H1 (cell line): ENCODE results near the gene HIVEP3. TPM values are rescaled to one million over a fixed set of nuclear protein-coding genes. Genes with fewer than 3 reads are reported as not detected.

Experiments used
- CTCF ChIA-PET: fragments of 300-600 bp; sonication (Branson Sonifier 250); formaldehyde crosslinking; loops from one replicate; lab custom pipeline; 2021; ENCODE audit not compliant: partially characterized antibody; lab: Charles Lee
- POLR2A ChIA-PET: fragments of 300-600 bp; sonication (Branson Sonifier 250); formaldehyde crosslinking; loops from one replicate; lab custom pipeline; 2021; ENCODE audit warnings: inconsistent platforms; ENCODE audit not compliant: partially characterized antibody; lab: Charles Lee
- DNase-seq, 2 experiments: peaks; one replicate each; pipeline versions ENCODE4 v3.0.0 to v3.0.0-alpha.2; 2010 to 2022; ENCODE audit warnings: low spot score in 2 of 2, low read depth in 1 of 2, mixed read lengths in 1 of 2
- FAIRE-seq: peaks from 2 replicates; lab custom pipeline; 2011; peaks lifted over from hg19 to GRCh38; lab: Jason Lieb, UNC
- H2AFZ ChIP-seq: 2 replicates; pipeline ENCODE4 v1.8.1; 2012; ENCODE audit warnings: low read length, inconsistent platforms
- H2AK5ac ChIP-seq: 2 replicates; pipeline ENCODE4 v1.6.1; 2013; ENCODE audit warnings: low read depth, low read length
- H2BK120ac ChIP-seq: replicated peaks from 2 replicates; pipeline ENCODE3; 2013; ENCODE audit warnings: low read depth, low read length, inconsistent platforms
- H2BK12ac ChIP-seq: 2 replicates; pipeline ENCODE4 v1.6.1; 2013; ENCODE audit warnings: low read depth, low read length
- H2BK15ac ChIP-seq: 2 replicates; pipeline ENCODE4 v1.6.1; 2013; ENCODE audit warnings: low read length
- H2BK20ac ChIP-seq: 2 replicates; pipeline ENCODE4 v1.6.1; 2013; ENCODE audit warnings: low read length
- H2BK5ac ChIP-seq: 2 replicates; pipeline ENCODE4 v1.6.1; 2013; ENCODE audit warnings: low read depth, low read length
- H3K14ac ChIP-seq: 2 replicates; pipeline ENCODE4 v1.6.1; 2013; ENCODE audit warnings: inconsistent platforms; ENCODE audit not compliant: insufficient read length
- H3K18ac ChIP-seq: 2 replicates; pipeline ENCODE4 v1.6.1; 2013; ENCODE audit warnings: low read length; ENCODE audit errors: extremely low read depth
- H3K23ac ChIP-seq: 2 replicates; pipeline ENCODE4 v1.6.1; 2013; ENCODE audit warnings: inconsistent platforms; ENCODE audit not compliant: insufficient read length
- H3K23me2 ChIP-seq: 2 replicates; pipeline ENCODE4 v1.6.1; 2013; ENCODE audit warnings: low read depth, low read length
- H3K27ac ChIP-seq: 2 replicates; pipeline ENCODE4 v1.6.1; 2011; ENCODE audit warnings: low read depth, low read length, inconsistent platforms
- H3K27me3 ChIP-seq, 4 experiments: replicated peaks in 1 of 4; 1 replicate in 1 of 4; 2 replicates in 3 of 4; pipeline versions ENCODE4 v1.6.1 to v1.8.1; 2011 to 2013; ENCODE audit warnings: low read length in 3 of 4, mild to moderate bottlenecking in 3 of 4, inconsistent platforms in 2 of 4, mixed read lengths in 2 of 4, moderate library complexity in 1 of 4; ENCODE audit not compliant: control insufficient read depth in 3 of 4, insufficient read depth in 3 of 4; ENCODE audit errors: extremely low read depth in 1 of 4
- H3K36me3 ChIP-seq, 4 experiments: 2 replicates each; pipeline versions ENCODE4 v1.6.1 to v1.8.1; 2011 to 2013; ENCODE audit warnings: mild to moderate bottlenecking in 4 of 4, low read length in 3 of 4, moderate library complexity in 2 of 4, control low read depth in 1 of 4, inconsistent platforms in 1 of 4; ENCODE audit not compliant: insufficient read depth in 4 of 4, control insufficient read depth in 2 of 4
- H3K4ac ChIP-seq: replicated peaks from 2 replicates; pipeline ENCODE3; 2013; ENCODE audit warnings: low read length, low read depth, mixed read lengths, inconsistent platforms; ENCODE audit not compliant: insufficient read length
- H3K4me1 ChIP-seq, 4 experiments: replicated peaks in 1 of 4; 1 replicate in 1 of 4; 2 replicates in 3 of 4; pipeline versions ENCODE4 v1.6.1 to v1.8.1; 2011 to 2013; ENCODE audit warnings: low read length in 3 of 4, inconsistent platforms in 2 of 4, mixed read lengths in 1 of 4; ENCODE audit not compliant: insufficient read depth in 4 of 4, control insufficient read depth in 3 of 4
- H3K4me2 ChIP-seq, 2 experiments: 2 replicates each; pipeline versions ENCODE4 v1.6.1 to v1.8.1; 2011 to 2013; ENCODE audit warnings: low read depth in 2 of 2, low read length in 2 of 2, control low read depth in 1 of 2, inconsistent platforms in 1 of 2, mild to moderate bottlenecking in 1 of 2; ENCODE audit not compliant: insufficient read depth in 1 of 2
- H3K4me3 ChIP-seq, 4 experiments: fragments of 200-600, 300-600 bp in 1 of 4; sonication (generic), shearing (Covaris generic), sonication (Bioruptor Twin) in 1 of 4; 2 replicates each; pipeline versions ENCODE4 v1.5.1 to v1.8.1; 2011 to 2016; ENCODE audit warnings: low read length in 4 of 4, low read depth in 3 of 4, control low read depth in 2 of 4, inconsistent platforms in 2 of 4, mild to moderate bottlenecking in 2 of 4, mixed read lengths in 1 of 4, moderate library complexity in 1 of 4; ENCODE audit not compliant: insufficient read depth in 2 of 4; ENCODE audit errors: extremely low read depth in 1 of 4
- H3K56ac ChIP-seq: replicated peaks from 2 replicates; pipeline ENCODE3; 2013; ENCODE audit warnings: low read depth, mild to moderate bottlenecking, mixed read lengths, low read length, inconsistent platforms; ENCODE audit not compliant: insufficient read length
- H3K79me1 ChIP-seq: 2 replicates; pipeline ENCODE4 v1.6.1; 2013; ENCODE audit warnings: low read depth, low read length, control low read depth
- H3K79me2 ChIP-seq, 2 experiments: 2 replicates each; pipeline versions ENCODE4 v1.6.1 to v1.8.1; 2012 to 2013; ENCODE audit warnings: low read length in 2 of 2, mild to moderate bottlenecking in 2 of 2, inconsistent platforms in 1 of 2; ENCODE audit not compliant: insufficient read depth in 2 of 2, control insufficient read depth in 1 of 2
- H3K9ac ChIP-seq, 4 experiments: replicated peaks in 1 of 4; 1 replicate in 1 of 4; 2 replicates in 3 of 4; pipeline versions ENCODE4 v1.6.1 to v1.8.1; 2011 to 2013; ENCODE audit warnings: low read depth in 3 of 4, low read length in 3 of 4, control low read depth in 2 of 4, mild to moderate bottlenecking in 2 of 4, moderate library complexity in 2 of 4, inconsistent platforms in 1 of 4; ENCODE audit errors: extremely low read depth in 1 of 4
- H3K9me3 ChIP-seq, 2 experiments: 2 replicates each; pipeline versions ENCODE4 v1.6.1 to v1.8.1; 2012 to 2013; ENCODE audit warnings: mild to moderate bottlenecking in 2 of 2, moderate library complexity in 2 of 2, control low read depth in 1 of 2, inconsistent platforms in 1 of 2, low read depth in 1 of 2, low read length in 1 of 2, mixed read lengths in 1 of 2; ENCODE audit not compliant: insufficient read depth in 2 of 2
- H4K20me1 ChIP-seq, 2 experiments: replicated peaks in 1 of 2; 2 replicates each; pipeline versions ENCODE3 to v1.8.1; 2011 to 2013; ENCODE audit warnings: inconsistent platforms in 2 of 2, low read length in 2 of 2, mild to moderate bottlenecking in 1 of 2; ENCODE audit not compliant: insufficient read depth in 2 of 2, control insufficient read depth in 1 of 2
- H4K5ac ChIP-seq: 2 replicates; pipeline ENCODE4 v1.6.1; 2013; ENCODE audit warnings: low read length, low read depth, mixed read lengths, inconsistent platforms; ENCODE audit not compliant: insufficient read length
- H4K8ac ChIP-seq: 2 replicates; pipeline ENCODE4 v1.8.0; 2013; ENCODE audit warnings: mild to moderate bottlenecking, moderate library complexity, low read length, inconsistent platforms; ENCODE audit not compliant: insufficient read depth; ENCODE audit errors: extremely low read depth
- H4K91ac ChIP-seq: replicated peaks from 2 replicates; pipeline ENCODE3; 2013; ENCODE audit warnings: low read length, mixed read lengths, inconsistent platforms; ENCODE audit not compliant: insufficient read length
- CBX5 ChIP-seq: fragments of 300-800, 300-1000 bp; sonication (generic); IDR thresholded peaks from 2 replicates; pipeline ENCODE4 v1.7.1; 2016; ENCODE audit warnings: antibody characterized with exemption, low read length, low read depth
- EZH2 ChIP-seq: fragments of 200-600 bp; sonication (generic); IDR thresholded peaks from 2 replicates; pipeline ENCODE4 v1.7.1; 2012; ENCODE audit warnings: low read depth, mild to moderate bottlenecking, moderate library complexity, low read length, inconsistent platforms; ENCODE audit not compliant: severe bottlenecking
- RXRA ChIP-seq: IDR thresholded peaks from 2 replicates; pipeline ENCODE4 v1.6.1; 2011; ENCODE audit warnings: low read depth, mild to moderate bottlenecking, low read length, moderate library complexity; ENCODE audit not compliant: insufficient read depth
- TCF12 ChIP-seq: IDR thresholded peaks from 2 replicates; pipeline ENCODE4 v1.6.1; 2011; ENCODE audit warnings: low read depth, mild to moderate bottlenecking, low read length
- WGBS, 2 experiments: shearing (Covaris generic) in 1 of 2; methylation state at CpG; one replicate each; pipeline versions ENCODE4 v1.1.6 to v1.1.7; 2013 to 2015; ENCODE audit warnings: low lambda C conversion rate in 2 of 2, mixed read lengths in 2 of 2, inconsistent platforms in 1 of 2, low coverage in 1 of 2, missing lambda C conversion rate in 1 of 2; ENCODE audit not compliant: insufficient replicate concordance in 2 of 2, insufficient coverage in 1 of 2, insufficient read length in 1 of 2; ENCODE audit errors: extremely low coverage in 1 of 2, missing lambda C conversion rate in 1 of 2; 5-methylcytosine and 5-hydroxymethylcytosine counted together
- polyA plus RNA-seq, 7 experiments: library from polyadenylated mRNA; depleted of rRNA in 3 of 7; stranded (reverse) in 5 of 7; unstranded in 2 of 7; fragments of >200 nt in 5 of 7; fragments of 200-250 nt in 2 of 7; gene quantifications; 1 replicate in 5 of 7; 2 replicates in 1 of 7; 4 replicates in 1 of 7; pipeline versions ENCODE4 v1.2.1 to v1.2.3, GENCODE V29; 2011 to 2013; ENCODE audit warnings: missing spikeins in 2 of 7, mixed read lengths in 2 of 7
- total RNA-seq: library from RNA; stranded (reverse); fragmentation: NEBNext Ultra II Directional; extraction: Animal tissue kit (Norgen Biotek cat#: 25700); gene quantifications from 2 replicates; pipeline ENCODE4 v1.2.1, GENCODE V29; 2021

Gene HIVEP3
- total and polyA plus RNA-seq, 2 of the 8 experiments (the other 6 are each of a cell fraction or from before 2014, with no cell fraction given), result 0.24 to 0.69 TPM

DNA sequence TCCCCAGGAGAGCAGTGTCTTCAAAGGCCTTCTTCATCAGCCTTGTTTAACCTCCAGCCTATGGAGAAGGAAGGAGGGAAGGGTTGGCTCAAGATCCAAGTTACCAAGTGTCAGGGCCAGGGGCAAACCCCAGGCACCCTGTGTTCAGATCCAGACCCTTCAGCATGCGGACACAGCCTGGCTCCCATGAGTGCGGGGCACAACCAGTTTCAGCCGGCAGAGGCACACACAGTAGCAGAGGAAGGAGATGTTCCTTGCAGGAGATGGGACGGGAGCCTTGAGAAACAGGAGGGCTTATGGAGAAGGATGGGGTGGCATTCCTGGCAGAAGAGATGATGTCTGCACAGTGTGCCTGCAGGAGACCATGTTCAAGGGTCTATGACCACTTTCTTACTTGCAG lies 272.5 kb downstream of the HIVEP3 start:
- ChIA-PET POLR2A (no interaction called here), CTCF (no interaction called here)
- Histone ChIP-seq H3K79me1 (no peaks in the 10 kb centered on the region), H2BK120ac (no peak overlapping the region), H2BK20ac (no peak overlapping the region), H2BK15ac (no peak overlapping the region), H3K4me3 (no peak overlapping the region), H3K23ac (no peak overlapping the region), H3K18ac (no peak overlapping the region), H3K4ac (no peak overlapping the region), H2AK5ac (no peak overlapping the region), H4K91ac (no peak overlapping the region), H3K23me2 (no peaks in the 10 kb centered on the region), H3K79me2 (no peaks in the 10 kb centered on the region), H3K56ac (no peak overlapping the region), H3K4me2 (no peak overlapping the region), H3K9ac (no peak overlapping the region), H3K27me3 (no peaks in the 10 kb centered on the region), H3K27ac (no peak overlapping the region), H2BK5ac (no peak overlapping the region), H3K14ac (no peak overlapping the region), H2BK12ac (no peak overlapping the region), H3K9me3 (no peaks in the 10 kb centered on the region), H4K8ac (no peak overlapping the region), H4K20me1 (no peaks in the 10 kb centered on the region), H3K4me1 (peaks cover 0 to 7% (median 2%) of the 10 kb centered on the region in 4 experiments; a peak in 4 of 7 replicates), H3K36me3 (no peaks in the 10 kb centered on the region), H4K5ac (no peak overlapping the region), H2AFZ (no peak overlapping the region)
- TF ChIP-seq CBX5, result no peak
- TF ChIP-seq EZH2, result no peak
- TF ChIP-seq RXRA, result no peak
- TF ChIP-seq TCF12, result no peak
- DNase-seq (no peak), FAIRE-seq (no peak)
- WGBS, 2 experiments, result 96% methylated on average over 4 of the region's 4 CpGs; no CpG with 5 or more reads in 1 of the 2 experiments
